ENCODE measurements around the gene TBCD. TPM values are rescaled to one million over a fixed set of nuclear protein-coding genes. Genes with fewer than 3 reads are reported as not detected.

The TBCD gene
- total RNA-seq, 2 donors from 2014 or later = 67.4 to 147 TPM

DNA sequence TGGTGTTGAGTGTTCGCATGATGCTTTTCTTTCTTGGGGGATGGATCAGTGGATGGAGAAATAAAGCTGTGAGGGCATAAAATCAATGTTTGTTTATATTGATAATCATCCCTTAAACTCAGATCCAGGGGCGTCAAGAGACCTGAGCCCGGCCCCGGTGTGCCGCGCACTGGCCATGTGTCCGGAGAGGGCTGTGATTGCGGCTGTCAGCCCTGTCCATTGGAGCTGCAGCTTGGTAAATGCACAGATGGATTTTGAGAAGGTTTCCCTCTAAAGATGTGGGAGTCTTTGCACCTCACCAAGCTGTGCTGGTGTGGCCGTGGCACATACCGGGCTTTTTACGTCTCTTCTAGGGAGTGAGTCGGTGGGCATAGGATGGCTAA lies 109.5 kb downstream of the TBCD start:
- peaks cover 0 to 14% of the 10 kb centered on the region in 2 donors for H3K36me3 Mint-ChIP-seq
- H3K27ac Mint-ChIP-seq = no peak overlapping the region
- ATAC-seq (no peak), DNase-seq (ENCODE audit: low spot score in 2 of 2) (no peak)
- no peaks in the 10 kb centered on the region for H3K9me3 Mint-ChIP-seq

DNA sequence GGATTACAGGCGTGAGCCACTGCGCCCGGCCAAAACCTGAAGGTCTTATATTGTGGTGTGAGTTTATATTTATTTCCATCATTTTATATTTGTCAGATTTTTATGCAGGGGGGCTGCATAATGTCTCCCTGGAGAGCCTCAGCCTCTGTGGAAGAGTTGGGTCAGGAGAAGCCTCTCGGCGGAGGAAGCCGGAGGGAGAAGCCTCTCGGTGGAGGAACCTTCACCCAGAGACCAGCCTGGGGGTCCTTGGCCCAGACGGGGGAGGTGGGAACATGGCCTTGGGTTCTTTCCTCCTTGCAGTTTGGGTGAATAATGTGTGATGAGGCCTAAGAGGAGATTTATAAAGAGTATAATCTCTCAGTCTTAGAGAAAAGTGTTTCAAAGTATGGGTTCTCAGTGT lies 110.3 kb downstream of the TBCD start:
- no peak for DNase-seq (ENCODE audit: low spot score in 2 of 2)
- ATAC-seq = no peak
- H3K27ac Mint-ChIP-seq = peak overlapping the region in 1 of 2 donors; percentile 96
- H3K9me3 Mint-ChIP-seq = no peaks in the 10 kb centered on the region
- peaks cover 0 to 14% of the 10 kb centered on the region in 2 donors for H3K36me3 Mint-ChIP-seq

DNA sequence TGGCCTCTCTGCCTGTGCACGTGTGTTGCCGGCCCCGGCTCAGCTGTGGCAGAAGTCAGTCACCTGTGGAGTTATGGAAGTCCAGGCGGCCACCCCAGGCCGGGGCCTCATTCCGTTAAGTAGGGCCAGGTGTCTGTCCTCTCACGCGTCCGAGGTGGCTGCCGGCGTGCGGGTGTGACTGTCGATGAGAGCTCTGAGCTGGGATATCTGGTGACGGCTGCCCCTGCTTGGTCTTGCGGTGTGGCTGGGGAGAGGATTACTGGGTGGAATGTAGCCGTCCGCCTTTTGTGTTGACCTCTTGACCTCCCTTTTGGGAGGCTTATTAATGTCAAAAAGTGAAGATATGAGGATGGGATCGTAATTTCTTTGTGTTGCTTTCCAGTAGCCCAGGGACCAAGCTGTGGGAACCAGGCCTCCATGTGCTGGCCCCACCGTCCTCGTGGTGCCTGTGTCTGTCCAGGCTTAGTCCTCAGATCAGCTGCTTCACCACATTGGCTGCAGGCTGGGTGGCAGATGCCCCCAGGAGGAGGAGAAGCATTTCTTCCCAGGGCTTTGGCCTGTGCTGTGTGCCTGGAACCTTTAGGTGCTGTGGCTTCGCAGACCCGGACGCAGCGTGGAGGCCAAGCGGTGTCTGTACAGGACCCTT lies 111.0 kb downstream of the TBCD start:
- peak overlapping the region; percentile 22 to 96 for H3K27ac Mint-ChIP-seq
- DNase-seq (ENCODE audit: low spot score in 2 of 2) (no peak), ATAC-seq (no peak)
- H3K9me3 Mint-ChIP-seq = no peaks in the 10 kb centered on the region
- peaks cover 0 to 14% of the 10 kb centered on the region in 2 donors for H3K36me3 Mint-ChIP-seq

DNA sequence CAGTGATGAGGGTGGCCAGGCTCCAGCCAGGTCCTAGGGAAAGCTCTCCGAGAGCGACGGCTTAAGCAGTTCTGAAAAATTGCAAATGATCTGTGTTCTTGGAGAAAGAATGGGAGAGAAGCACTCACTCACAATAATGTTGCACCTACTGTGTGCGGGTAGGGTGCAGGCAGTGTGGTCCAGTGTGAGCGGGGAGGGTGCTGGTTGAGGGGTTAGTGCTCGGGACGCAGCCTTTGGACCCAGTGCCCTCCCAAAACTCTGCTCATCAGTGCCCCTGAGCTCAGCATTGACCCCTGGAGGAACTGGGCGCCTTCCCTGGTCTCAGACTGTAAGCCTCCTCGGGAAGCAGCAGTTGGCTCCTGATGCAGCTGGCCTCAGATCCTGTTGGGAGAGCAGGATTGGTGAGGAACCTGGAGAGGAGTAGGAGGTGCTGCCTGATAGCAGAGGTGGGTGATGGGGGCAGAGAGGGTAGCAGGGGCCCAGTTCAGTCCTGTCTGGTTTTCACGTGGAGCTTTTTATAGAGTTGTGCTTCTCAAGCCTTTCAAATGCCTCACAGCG lies 111.6 kb downstream of the TBCD start:
- Mint-ChIP-seq H3K36me3 (peaks cover 0 to 14% of the 10 kb centered on the region in 2 donors), H3K27ac (peak overlapping the region; percentile 95 to 96), H3K9me3 (no peaks in the 10 kb centered on the region)
- DNase-seq (ENCODE audit: low spot score in 2 of 2) = no peak
- no peak for ATAC-seq

DNA sequence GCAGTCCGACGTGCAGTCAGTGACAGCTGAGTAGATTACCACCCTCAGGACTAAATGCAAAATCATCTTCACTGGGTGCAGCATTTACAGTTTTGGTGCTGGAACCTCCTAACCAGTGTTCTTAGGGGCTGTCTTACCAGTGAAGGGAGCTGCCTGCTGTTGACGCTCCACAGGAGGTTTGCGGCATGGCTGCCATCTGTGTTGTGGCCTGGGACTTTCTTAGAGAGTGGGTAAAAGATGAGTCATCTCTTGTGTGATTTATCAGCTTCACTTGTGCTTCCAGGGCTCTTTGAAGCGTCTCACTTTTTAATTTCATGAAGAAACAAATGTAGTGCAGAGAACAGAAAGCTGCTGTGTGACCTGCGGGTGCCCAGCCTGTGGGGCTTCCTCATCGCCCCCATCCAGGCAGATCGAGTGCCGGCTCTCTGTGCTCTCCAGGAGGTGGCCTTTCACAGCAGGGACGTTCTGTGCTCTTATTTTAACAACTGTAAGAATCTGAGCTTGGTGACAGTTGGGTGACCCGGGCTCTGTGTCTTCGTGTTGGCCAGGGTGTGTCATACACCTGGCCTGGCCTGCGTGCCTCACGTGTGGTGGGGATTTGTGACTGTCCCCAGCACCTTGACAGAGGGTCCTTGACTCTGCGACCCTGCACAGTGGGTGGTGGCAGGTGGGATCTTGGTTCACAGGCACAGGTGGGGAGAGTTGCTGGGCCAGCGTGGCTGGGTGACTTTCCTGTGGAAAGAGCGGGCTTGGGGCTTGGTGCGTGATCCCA lies 112.3 kb downstream of the TBCD start:
- Mint-ChIP-seq H3K9me3 (no peaks in the 10 kb centered on the region), H3K36me3 (peaks cover 0 to 14% of the 10 kb centered on the region in 2 donors), H3K27ac (peak overlapping the region; percentile 95 to 96)
- peak; percentile 87 to 94 for ATAC-seq
- peak; percentile 76 to 90 for DNase-seq (ENCODE audit: low spot score in 2 of 2)

DNA sequence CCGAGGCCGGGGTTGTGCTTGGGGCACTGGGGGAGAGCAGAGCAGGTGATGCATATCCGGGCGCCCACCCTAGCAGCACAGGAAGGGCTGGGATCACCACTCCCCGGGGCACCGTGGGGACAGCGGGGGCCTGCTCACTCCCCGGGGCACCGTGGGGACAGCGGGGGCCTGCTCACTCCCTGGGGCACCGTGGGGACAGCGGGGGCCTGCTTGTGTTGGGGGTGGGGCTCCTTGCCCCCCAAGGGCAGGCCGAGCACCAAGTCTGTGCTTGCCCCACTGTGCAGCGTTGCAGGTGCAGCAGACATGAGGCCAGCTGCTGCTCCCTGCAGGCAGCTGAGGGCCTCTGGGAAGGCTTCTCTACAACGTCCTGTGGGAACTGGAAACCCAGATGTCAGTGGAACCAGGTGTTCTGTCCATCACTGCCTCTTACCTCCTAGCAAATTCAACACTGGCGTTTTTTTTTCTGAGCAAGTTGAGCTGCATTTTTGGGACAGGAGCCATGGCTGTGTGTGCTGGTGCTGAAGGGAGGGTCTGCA lies 112.9 kb downstream of the TBCD start:
- H3K36me3 Mint-ChIP-seq = peaks cover 1 to 15% of the 10 kb centered on the region in 2 donors
- H3K9me3 Mint-ChIP-seq = no peaks in the 10 kb centered on the region
- no peak for ATAC-seq
- no peak for DNase-seq (ENCODE audit: low spot score in 2 of 2)
- H3K27ac Mint-ChIP-seq = peak overlapping the region; percentile 95 to 96

DNA sequence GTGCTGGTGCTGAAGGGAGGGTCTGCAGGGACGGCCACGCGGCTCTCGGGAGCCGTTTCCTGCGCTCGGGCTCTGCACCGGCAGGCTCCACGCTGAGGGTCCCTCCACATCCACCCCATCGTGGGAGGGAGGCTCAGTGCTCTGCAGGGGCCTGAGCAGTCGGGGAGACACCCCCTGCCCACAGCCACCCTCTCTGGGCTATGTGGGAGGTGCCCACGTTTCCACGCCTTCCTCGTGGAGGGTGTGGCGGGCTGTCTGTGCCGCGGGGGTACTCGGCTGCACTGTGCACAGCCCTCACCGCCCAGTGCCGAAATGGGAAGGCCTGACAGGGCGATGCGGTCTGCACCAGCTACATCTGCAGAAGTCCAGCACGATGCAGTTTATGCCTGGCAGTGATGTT lies 113.4 kb downstream of the TBCD start:
- Mint-ChIP-seq H3K9me3 (no peaks in the 10 kb centered on the region), H3K36me3 (peaks cover 6 to 20% of the 10 kb centered on the region in 2 donors), H3K27ac (peak overlapping the region in 1 of 2 donors; percentile 53)
- DNase-seq (ENCODE audit: low spot score in 2 of 2) = no peak
- no peak for ATAC-seq

DNA sequence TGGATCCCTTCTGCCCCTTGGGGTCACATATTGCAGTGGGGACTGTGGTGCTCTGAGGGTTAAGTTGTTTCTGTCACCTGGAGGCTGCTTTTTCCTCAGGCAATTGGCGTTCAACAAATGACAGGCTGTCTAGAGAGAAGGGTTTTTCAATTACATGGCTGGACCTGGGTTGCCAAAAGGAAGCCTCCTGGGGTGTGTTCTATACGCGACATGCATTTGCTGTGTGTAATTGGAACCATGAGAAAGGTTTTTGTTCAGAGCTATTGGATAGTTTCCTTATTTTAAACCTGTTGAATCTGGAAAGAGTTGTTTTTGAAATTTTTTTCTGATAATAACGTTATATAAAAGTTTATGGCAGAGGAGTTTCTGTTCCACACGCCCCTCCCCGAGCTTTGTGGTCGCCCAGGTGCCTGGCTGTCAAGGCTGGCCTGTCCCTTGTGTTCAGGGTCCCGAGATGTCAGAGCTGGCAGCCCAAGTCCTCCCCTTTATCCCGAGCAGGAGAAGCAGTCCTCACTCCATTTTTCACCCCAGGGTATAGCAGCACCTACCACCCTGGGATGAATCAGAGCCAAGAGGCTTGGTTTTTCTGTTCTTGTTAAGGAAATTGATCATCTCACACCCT lies 114.0 kb downstream of the TBCD start:
- Mint-ChIP-seq H3K36me3 (peaks cover 11 to 26% of the 10 kb centered on the region in 2 donors), H3K9me3 (no peaks in the 10 kb centered on the region), H3K27ac (peak overlapping the region in 1 of 2 donors; percentile 53)
- ATAC-seq (no peak), DNase-seq (ENCODE audit: low spot score in 2 of 2) (no peak)

DNA sequence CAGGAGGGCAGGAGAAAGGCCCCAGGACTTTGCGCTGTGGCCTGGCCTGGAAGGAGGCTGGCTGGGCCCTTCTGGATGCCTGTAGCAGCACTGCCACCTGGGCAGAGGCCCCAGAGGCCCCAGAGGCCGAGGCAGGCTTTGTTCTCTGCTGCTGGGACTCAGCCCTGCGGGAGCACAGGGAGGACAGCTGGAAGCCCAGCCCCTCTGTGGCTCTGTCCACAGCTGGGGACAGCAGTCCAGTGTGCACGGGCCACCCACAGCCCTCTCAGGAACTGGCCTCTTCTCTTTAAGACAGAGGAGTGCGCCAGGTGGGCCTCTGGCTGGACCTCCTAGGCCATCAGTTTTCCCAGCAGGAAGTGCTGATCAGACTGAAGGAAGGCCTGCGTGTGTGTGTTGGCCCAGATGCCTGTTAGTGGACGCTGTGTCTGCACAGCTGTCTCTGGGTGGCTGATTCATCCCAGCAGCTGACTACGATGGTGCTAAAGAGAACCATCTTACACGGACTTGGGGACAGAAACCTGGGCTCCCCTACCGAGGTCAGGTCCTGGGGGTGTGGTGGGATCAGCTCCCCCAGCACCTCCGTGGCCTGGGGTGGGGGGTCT lies 114.8 kb downstream of the TBCD start:
- peak overlapping the region in 1 of 2 donors; percentile 16 for H3K27ac Mint-ChIP-seq
- H3K9me3 Mint-ChIP-seq = no peaks in the 10 kb centered on the region
- H3K36me3 Mint-ChIP-seq = peaks cover 11 to 30% of the 10 kb centered on the region in 2 donors
- ATAC-seq (no peak), DNase-seq (ENCODE audit: low spot score in 2 of 2) (no peak)

DNA sequence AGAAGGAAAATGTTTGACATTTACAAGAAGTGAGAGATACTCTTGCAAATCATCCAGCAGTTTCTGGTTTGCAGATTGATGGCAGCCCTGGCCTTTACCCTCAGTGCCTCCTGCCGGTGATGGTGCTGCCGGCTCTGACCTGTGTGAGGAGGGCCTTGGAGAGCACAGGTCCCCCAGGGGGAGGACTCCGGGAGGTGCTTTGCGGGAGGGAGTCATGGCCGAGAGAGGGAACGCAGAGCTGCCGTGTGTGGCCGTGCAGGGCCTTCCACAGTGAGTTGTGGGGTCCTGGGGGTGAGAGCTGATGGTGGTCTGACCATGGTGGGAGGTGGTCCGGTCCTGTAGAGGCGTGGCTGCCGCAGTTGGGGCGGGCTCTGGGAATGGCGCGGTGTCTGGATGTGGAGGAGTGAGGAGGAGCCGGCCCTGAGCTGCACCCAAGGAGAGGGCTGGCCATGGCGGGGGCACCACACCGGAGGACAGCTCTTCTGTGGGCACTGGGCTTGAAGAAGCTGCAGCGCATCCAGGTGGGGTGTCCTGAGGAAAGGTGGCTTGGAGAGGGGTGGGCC lies 116.0 kb downstream of the TBCD start:
- peaks cover 11 to 26% of the 10 kb centered on the region in 2 donors for H3K36me3 Mint-ChIP-seq
- H3K27ac Mint-ChIP-seq = peak overlapping the region in 1 of 2 donors; percentile 16
- DNase-seq (ENCODE audit: low spot score in 2 of 2) (no peak), ATAC-seq (no peak)
- H3K9me3 Mint-ChIP-seq = no peaks in the 10 kb centered on the region

DNA sequence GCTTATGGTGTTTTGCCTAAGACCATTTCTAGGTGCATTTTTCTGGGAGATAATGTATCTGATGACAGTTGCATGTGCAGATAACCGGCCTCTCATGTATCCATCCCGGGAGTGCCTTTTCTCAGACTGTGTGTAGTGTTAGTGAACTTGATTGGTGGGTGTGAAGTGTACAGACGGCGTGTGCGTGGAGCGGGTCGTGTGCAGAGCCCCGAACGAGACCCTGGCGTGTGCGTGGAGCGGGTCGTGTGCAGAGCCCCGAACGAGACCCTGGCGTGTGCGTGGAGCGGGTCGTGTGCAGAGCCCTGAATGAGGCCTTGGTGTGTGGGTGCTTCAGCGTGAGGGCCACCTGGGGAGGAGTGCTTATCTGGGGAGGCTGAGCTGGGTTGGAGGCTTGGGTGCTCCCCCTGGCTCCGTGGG lies 116.9 kb downstream of the TBCD start:
- no peaks in the 10 kb centered on the region for H3K9me3 Mint-ChIP-seq
- peaks cover 11 to 21% of the 10 kb centered on the region in 2 donors for H3K36me3 Mint-ChIP-seq
- H3K27ac Mint-ChIP-seq = no peak overlapping the region
- ATAC-seq (no peak), DNase-seq (ENCODE audit: low spot score in 2 of 2) (no peak)

DNA sequence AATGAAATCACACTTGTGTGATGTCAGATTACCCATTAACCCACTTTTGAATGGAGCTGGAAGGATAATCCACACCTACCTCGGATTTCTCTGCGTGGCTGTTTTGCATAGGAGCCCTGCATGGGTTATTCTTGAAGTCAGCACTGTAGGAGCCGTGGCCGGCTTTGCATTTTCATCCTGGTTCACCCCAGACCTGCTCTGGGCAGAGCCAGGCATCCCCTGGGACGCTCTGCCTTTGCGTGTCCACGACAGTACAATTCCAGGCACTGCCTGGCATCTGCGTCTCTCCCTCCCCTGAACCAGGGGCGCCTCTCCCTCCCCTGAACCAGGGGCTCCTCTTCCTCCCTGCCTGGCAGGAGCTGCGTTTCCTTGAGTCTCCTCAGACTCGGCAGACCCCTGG lies 117.7 kb downstream of the TBCD start:
- H3K36me3 Mint-ChIP-seq = peaks cover 11 to 17% of the 10 kb centered on the region in 2 donors
- H3K9me3 Mint-ChIP-seq = no peaks in the 10 kb centered on the region

DNA sequence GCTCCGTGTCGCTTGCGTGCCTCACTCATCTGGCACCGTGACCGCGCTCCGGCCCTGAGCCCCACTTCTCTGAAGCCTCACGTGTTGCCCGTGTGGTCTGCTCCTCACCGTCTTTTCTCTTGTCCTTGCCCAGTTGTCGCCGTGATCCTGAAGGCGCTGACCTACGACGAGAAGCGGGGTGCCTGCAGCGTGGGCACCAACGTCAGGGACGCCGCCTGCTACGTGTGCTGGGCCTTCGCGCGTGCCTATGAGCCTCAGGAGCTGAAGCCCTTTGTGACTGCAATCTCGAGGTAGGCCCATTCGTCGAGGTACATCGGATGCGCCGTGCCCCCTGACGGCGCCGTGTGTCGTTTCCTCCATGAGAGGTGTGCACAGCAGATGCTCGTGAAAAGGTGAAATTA lies 118.2 kb downstream of the TBCD start:
- ATAC-seq (no peak), DNase-seq (ENCODE audit: low spot score in 2 of 2) (no peak)
- Mint-ChIP-seq H3K9me3 (no peaks in the 10 kb centered on the region), H3K27ac (peak overlapping the region; percentile 59 to 88), H3K36me3 (peaks cover 11 to 21% of the 10 kb centered on the region in 2 donors)

More for the DNA sequence above, 117.7 kb downstream of the TBCD start:
- no peak for DNase-seq (ENCODE audit: low spot score in 2 of 2)
- peak overlapping the region in 1 of 2 donors; percentile 59 for H3K27ac Mint-ChIP-seq
- ATAC-seq = no peak

DNA sequence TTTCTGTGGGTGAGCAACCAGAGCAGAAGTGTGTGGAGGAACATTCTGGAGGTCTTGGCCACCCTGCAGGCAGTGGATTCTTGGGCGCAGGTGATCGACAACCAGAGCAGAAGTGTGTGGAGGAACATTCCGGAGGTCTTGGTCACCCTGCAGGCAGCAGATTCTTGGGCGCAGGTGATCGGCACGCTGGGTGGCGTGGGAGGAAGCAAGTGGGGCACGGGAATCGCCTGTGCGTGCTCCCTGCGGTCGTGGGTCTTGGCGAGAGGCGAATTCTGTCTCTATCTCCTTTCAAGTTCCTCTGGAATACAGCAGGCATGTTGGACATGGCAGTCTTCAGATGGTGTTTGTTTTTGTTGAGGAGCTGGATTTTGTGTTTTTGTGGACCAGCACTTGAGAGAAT lies 118.7 kb downstream of the TBCD start:
- no peak for ATAC-seq
- Mint-ChIP-seq H3K9me3 (no peaks in the 10 kb centered on the region), H3K27ac (peak overlapping the region; percentile 59 to 88), H3K36me3 (peaks cover 11 to 23% of the 10 kb centered on the region in 2 donors)
- no peak for DNase-seq (ENCODE audit: low spot score in 2 of 2)

DNA sequence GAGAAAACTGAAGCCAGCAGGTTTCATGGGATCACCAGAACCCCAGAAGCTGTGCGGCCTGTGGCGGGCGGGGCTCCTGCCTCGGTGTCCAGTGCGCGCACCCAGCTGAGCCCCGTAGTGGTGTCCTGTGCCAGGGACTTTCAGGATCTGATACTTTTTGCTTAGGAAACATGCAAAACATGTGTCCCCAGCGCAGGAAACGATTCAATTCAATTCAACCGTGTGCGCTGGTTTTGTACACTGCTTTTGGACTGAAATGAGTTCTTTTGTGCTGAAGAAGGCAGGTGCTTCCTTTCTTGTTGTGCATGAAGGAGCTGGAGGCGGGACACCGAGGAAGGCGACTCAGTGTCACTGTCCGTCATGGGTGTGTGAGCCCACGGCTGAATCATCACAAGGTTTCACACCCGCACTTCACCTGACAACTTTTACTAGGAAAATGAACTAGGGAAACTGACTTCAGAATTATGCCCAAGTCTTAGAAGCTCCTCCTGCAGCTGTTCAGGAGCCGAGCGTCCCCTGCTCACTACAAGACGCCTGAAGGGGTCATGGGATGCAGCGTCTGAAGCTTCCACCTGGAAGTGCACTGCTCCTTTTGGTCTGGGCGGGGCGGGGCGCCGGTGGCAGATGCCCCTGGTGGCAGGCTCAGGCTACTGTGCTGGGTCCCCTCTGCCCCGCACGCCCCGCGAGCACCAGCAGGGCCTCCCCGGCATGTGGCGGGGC lies 119.4 kb downstream of the TBCD start:
- Mint-ChIP-seq H3K27ac (peak overlapping the region; percentile 37 to 59), H3K9me3 (no peaks in the 10 kb centered on the region), H3K36me3 (peaks cover 11 to 23% of the 10 kb centered on the region in 2 donors)
- ATAC-seq (peak; percentile 90 to 95), DNase-seq (ENCODE audit: low spot score in 2 of 2) (peak in 1 of 2 donors; percentile 61)

All from activated naive CD4-positive, alpha-beta T cell treated with anti-CD3 and anti-CD28 coated beads, Interleukin-2, amount 50 U/mL, for 72 hours (primary cell).